K562 (cell line): ENCODE results near the gene INO80E. TPM values are rescaled to one million over a fixed set of nuclear protein-coding genes. Genes with fewer than 3 reads are reported as not detected.

Experiments used
- CHCHD3 ChIP-seq: fragments of 250-450 bp; sonication (Bioruptor Pico); IDR thresholded peaks from 2 replicates; pipeline ENCODE4 v2.1.2; 2022; ENCODE audit warnings: mild to moderate bottlenecking
- CTCFL ChIP-seq: IDR thresholded peaks from 2 replicates; pipeline ENCODE4 v1.6.1; 2011; ENCODE audit warnings: borderline replicate concordance, low read depth, mild to moderate bottlenecking, moderate library complexity, low read length; ENCODE audit not compliant: insufficient read depth, poor library complexity, severe bottlenecking
- FOXM1 ChIP-seq, 2 experiments: fragments of 450-650 bp in 1 of 2; sonication (generic) in 1 of 2; formaldehyde crosslinking in 1 of 2; IDR thresholded peaks; 2 replicates each; pipeline versions ENCODE4 v1.6.1 to v1.9.0; 2017 to 2022; ENCODE audit warnings: low read depth in 2 of 2, mild to moderate bottlenecking in 2 of 2, missing genetic modification reagents in 1 of 2, moderate library complexity in 1 of 2
- GATA2 ChIP-seq: sonication (generic); formaldehyde crosslinking; IDR thresholded peaks from 2 replicates; pipeline ENCODE4 v1.4.0; 2020; ENCODE audit warnings: mild to moderate bottlenecking, missing genetic modification reagents
- HNRNPK ChIP-seq: fragments of 200-400 bp; formaldehyde crosslinking; IDR thresholded peaks from one replicate; pipeline ENCODE4 v1.6.1; 2018; ENCODE audit warnings: mild to moderate bottlenecking, low read depth, low read length; ENCODE audit not compliant: poor library complexity, severe bottlenecking
- IFI16 ChIP-seq: fragments of 250-450 bp; sonication (Bioruptor Pico); IDR thresholded peaks from 2 replicates; pipeline ENCODE4 v2.1.2; 2022; ENCODE audit warnings: mild to moderate bottlenecking, inconsistent platforms
- MCM7 ChIP-seq, 2 experiments: fragments of 450-650 bp; IDR thresholded peaks; 2 replicates each; pipeline ENCODE4 v1.6.1; 2016 to 2018
- MED1 ChIP-seq: sonication (generic); formaldehyde crosslinking; IDR thresholded peaks from 2 replicates; pipeline ENCODE4 v1.8.1; 2023; ENCODE audit warnings: missing genetic modification reagents, borderline replicate concordance
- NEUROD1 ChIP-seq: fragments of 150-350 bp; IDR thresholded peaks from 2 replicates; pipeline ENCODE4 v1.6.1; 2014; ENCODE audit warnings: borderline replicate concordance, low read length, low read depth; ENCODE audit not compliant: partially characterized antibody
- NFRKB ChIP-seq: fragments of 450-650 bp; IDR thresholded peaks from 2 replicates; pipeline ENCODE4 v1.6.1; 2016; ENCODE audit warnings: low read depth
- PHB2 ChIP-seq: fragments of 450-650 bp; IDR thresholded peaks from 2 replicates; pipeline ENCODE4 v1.6.1; 2017; ENCODE audit warnings: low read depth
- RAD21 ChIP-seq, 2 experiments: fragments of 250-450 bp in 1 of 2; fragments of 450-650 bp in 1 of 2; sonication (Bioruptor Pico) in 1 of 2; formaldehyde crosslinking in 1 of 2; IDR thresholded peaks in 1 of 2; conservative IDR thresholded peaks in 1 of 2; 2 replicates each; pipeline versions ENCODE4 v1.4.0 to v1.8.0; 2020 to 2022; ENCODE audit warnings: mild to moderate bottlenecking in 2 of 2, moderate library complexity in 1 of 2
- RBM39 ChIP-seq: fragments of 200-400 bp; formaldehyde crosslinking; optimal IDR thresholded peaks from 2 replicates; pipeline ENCODE3; 2018; ENCODE audit warnings: low read depth, low read length
- SMAD1 ChIP-seq: fragments of 150-350 bp; IDR thresholded peaks from 2 replicates; pipeline ENCODE4 v1.6.1; 2014; ENCODE audit warnings: low read length, low read depth; ENCODE audit not compliant: partially characterized antibody
- SP1 ChIP-seq: sonication (generic); formaldehyde crosslinking; IDR thresholded peaks from 2 replicates; pipeline ENCODE4 v1.8.1; 2022; ENCODE audit warnings: mild to moderate bottlenecking, missing genetic modification reagents
- ZNF197 ChIP-seq: fragments of 200-800 bp; sonication (Bioruptor generic); IDR thresholded peaks from 2 replicates; pipeline ENCODE4 v1.6.1; 2016; ENCODE audit warnings: low read depth, missing genetic modification characterization, missing compliant biosample characterization
- ZNF212 ChIP-seq: fragments of 450-650 bp; formaldehyde crosslinking; IDR thresholded peaks from 2 replicates; pipeline ENCODE4 v1.4.0; 2020; ENCODE audit warnings: mild to moderate bottlenecking
- ZNF311 ChIP-seq: fragments of 250-450 bp; sonication (Bioruptor Pico); IDR thresholded peaks from 2 replicates; pipeline ENCODE4 v1.4.0; 2020; ENCODE audit warnings: mild to moderate bottlenecking, moderate library complexity
- ZNF316 ChIP-seq: fragments of 450-650 bp; IDR thresholded peaks from 2 replicates; pipeline ENCODE4 v1.6.1; 2016
- ZNF696 ChIP-seq: fragments of 250-450 bp; sonication (Bioruptor Pico); conservative IDR thresholded peaks from 2 replicates; pipeline ENCODE4 v1.4.0; 2020; ENCODE audit warnings: mild to moderate bottlenecking, moderate library complexity
- ZNF717 ChIP-seq: fragments of 250-450 bp; sonication (Bioruptor Pico); IDR thresholded peaks from 2 replicates; pipeline ENCODE4 v1.5.0; 2021
- polyA plus RNA-seq, 8 experiments: library from polyadenylated mRNA; depleted of rRNA in 4 of 8; stranded (reverse) in 5 of 8; unstranded in 3 of 8; fragments of >200 nt; fragmentation: Nextera tagmentation in 2 of 8; fragmentation: Illumina TruSeq in 1 of 8; extraction: Ambion mirVana in 2 of 8; extraction: Trizol in 1 of 8; gene quantifications; 2 replicates each; pipeline versions ENCODE4 v1.2.1 to v1.2.3, GENCODE V29; 2011 to 2014; ENCODE audit warnings: inconsistent platforms in 1 of 8, missing spikeins in 1 of 8
- total RNA-seq, 7 experiments: library from RNA; depleted of rRNA in 6 of 7; stranded (reverse); fragments of >200 nt in 6 of 7; fragmentation: Illumina TruSeq in 2 of 7; extraction: Trizol in 2 of 7; gene quantifications; 2 replicates each; pipeline versions ENCODE4 v1.2.1 to v1.2.3, GENCODE V29; 2011 to 2021; ENCODE audit warnings: low replicate concordance in 1 of 7
- TF ChIP-seq, protein P1 (sequence below): fragments of 450-650 bp; IDR thresholded peaks from 2 replicates; pipeline ENCODE4 v1.6.1; 2016; ENCODE audit warnings: antibody characterized with exemption
- TF ChIP-seq, protein P2 (sequence below): sonication (generic); formaldehyde crosslinking; IDR thresholded peaks from 2 replicates; pipeline ENCODE4 v1.8.0; 2022; ENCODE audit warnings: mild to moderate bottlenecking, missing genetic modification reagents
- TF ChIP-seq, protein P3 (sequence below): fragments of 250-450 bp; sonication (Bioruptor Pico); IDR thresholded peaks from 2 replicates; pipeline ENCODE4 v1.4.0; 2020; ENCODE audit warnings: mild to moderate bottlenecking

Gene INO80E
- total and polyA plus RNA-seq, 9 of the 15 experiments (the other 6 are each of a cell fraction or from before 2014, with no cell fraction given): 0.31 to 102 (median 49.3) TPM

GRCh38 chr16:29995324-29995910, 624 bp upstream of the INO80E start, which contains the start of gene HIRIP3 (continued):
- no peak for TF ChIP-seq NEUROD1
- no peak for TF ChIP-seq IFI16 (CRISPR knock-in tag)
- TF ChIP-seq CTCFL: no peak
- TF ChIP-seq MED1 (CRISPR knock-in tag): no peak
- TF ChIP-seq FOXM1 (IDR thresholded peaks at IDR 0.05; ENCODE audit: low read depth): 0 out of 2 replicates have a peak, but pooled peaks have one; percentile 24
- TF ChIP-seq FOXM1 (CRISPR knock-in tag; IDR thresholded peaks at IDR 0.05; ENCODE audit: low read depth): peak; percentile 24; the same call in 1 of the 2 replicates
- TF ChIP-seq MCM7 (IDR thresholded peaks at IDR 0.05): no peak
- peak; percentile 97; the same call in 1 of the 2 replicates for TF ChIP-seq NFRKB
- TF ChIP-seq ZNF311 (CRISPR knock-in tag): no peak
- TF ChIP-seq PHB2: no peak
- TF ChIP-seq CHCHD3: no peak
- no peak for TF ChIP-seq ZNF212
- no peak for TF ChIP-seq ZNF717 (CRISPR knock-in tag)
- no peak for TF ChIP-seq SP1 (CRISPR knock-in tag)
- no peak; a peak in 1 of 4 replicates for TF ChIP-seq RAD21 (CRISPR knock-in tag; conservative IDR thresholded peaks at IDR 0.05 in 1 of 2, IDR thresholded peaks at IDR 0.05 in 1 of 2)
- TF ChIP-seq ZNF696 (CRISPR knock-in tag): no peak; the same call in 1 of the 2 replicates
- TF ChIP-seq, protein P1, sequence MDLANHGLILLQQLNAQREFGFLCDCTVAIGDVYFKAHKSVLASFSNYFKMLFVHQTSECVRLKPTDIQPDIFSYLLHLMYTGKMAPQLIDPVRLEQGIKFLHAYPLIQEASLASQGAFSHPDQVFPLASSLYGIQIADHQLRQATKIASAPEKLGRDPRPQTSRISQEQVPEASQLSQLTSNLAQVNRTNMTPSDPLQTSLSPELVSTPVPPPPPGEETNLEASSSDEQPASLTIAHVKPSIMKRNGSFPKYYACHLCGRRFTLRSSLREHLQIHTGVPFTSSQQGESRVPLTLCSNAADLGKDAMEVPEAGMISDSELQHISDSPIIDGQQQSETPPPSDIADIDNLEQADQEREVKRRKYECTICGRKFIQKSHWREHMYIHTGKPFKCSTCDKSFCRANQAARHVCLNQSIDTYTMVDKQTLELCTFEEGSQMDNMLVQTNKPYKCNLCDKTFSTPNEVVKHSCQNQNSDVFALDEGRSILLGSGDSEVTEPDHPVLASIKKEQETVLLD: peak; percentile 85
- TF ChIP-seq HNRNPK: no peak
- 0 out of 2 replicates have a peak, but pooled peaks have one; percentile 31 for TF ChIP-seq ZNF197
- peak; percentile 19 for TF ChIP-seq RBM39
- TF ChIP-seq, protein P2, sequence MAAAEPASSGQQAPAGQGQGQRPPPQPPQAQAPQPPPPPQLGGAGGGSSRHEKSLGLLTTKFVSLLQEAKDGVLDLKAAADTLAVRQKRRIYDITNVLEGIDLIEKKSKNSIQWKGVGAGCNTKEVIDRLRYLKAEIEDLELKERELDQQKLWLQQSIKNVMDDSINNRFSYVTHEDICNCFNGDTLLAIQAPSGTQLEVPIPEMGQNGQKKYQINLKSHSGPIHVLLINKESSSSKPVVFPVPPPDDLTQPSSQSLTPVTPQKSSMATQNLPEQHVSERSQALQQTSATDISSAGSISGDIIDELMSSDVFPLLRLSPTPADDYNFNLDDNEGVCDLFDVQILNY (CRISPR knock-in tag): no peak
- TF ChIP-seq, protein P3, sequence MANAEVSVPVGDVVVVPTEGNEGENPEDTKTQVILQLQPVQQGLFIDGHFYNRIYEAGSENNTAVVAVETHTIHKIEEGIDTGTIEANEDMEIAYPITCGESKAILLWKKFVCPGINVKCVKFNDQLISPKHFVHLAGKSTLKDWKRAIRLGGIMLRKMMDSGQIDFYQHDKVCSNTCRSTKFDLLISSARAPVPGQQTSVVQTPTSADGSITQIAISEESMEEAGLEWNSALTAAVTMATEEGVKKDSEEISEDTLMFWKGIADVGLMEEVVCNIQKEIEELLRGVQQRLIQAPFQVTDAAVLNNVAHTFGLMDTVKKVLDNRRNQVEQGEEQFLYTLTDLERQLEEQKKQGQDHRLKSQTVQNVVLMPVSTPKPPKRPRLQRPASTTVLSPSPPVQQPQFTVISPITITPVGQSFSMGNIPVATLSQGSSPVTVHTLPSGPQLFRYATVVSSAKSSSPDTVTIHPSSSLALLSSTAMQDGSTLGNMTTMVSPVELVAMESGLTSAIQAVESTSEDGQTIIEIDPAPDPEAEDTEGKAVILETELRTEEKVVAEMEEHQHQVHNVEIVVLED (CRISPR knock-in tag): no peak
- TF ChIP-seq GATA2: 0 out of 2 replicates have a peak, but pooled peaks have one; percentile 18
- TF ChIP-seq ZNF316: no peak
- no peak for TF ChIP-seq SMAD1
